HEK293T (cell line): ENCODE measurements around the gene CCDC69.

Source experiments
- FOXM1 ChIP-seq: fragments of 450-650 bp; IDR thresholded peaks from 2 replicates; pipeline ENCODE4 v1.6.1; 2017; ENCODE audit warnings: mild to moderate bottlenecking, borderline replicate concordance
- HDGF ChIP-seq: fragments of 450-650 bp; IDR thresholded peaks from 2 replicates; pipeline ENCODE4 v1.6.1; 2017; ENCODE audit warnings: antibody characterized with exemption, borderline replicate concordance
- L3MBTL2 ChIP-seq: fragments of 450-650 bp; conservative IDR thresholded peaks from 2 replicates; pipeline ENCODE4 v1.6.1; 2016; ENCODE audit warnings: mild to moderate bottlenecking
- NFRKB ChIP-seq: fragments of 450-650 bp; IDR thresholded peaks from 2 replicates; pipeline ENCODE4 v1.6.1; 2016; ENCODE audit warnings: mild to moderate bottlenecking, moderate library complexity
- ZNF384 ChIP-seq: fragments of 450-650 bp; IDR thresholded peaks from 2 replicates; pipeline ENCODE4 v1.6.1; 2016

- TF ChIP-seq L3MBTL2 = no peak
- TF ChIP-seq ZNF384 = no peak
- no peak for TF ChIP-seq HDGF
- no peak for TF ChIP-seq FOXM1
- no peak for TF ChIP-seq NFRKB
Observed at GRCh38 chr5:151150471-151151262, 73.2 kb downstream of the CCDC69 start.
